Anterior cingulate cortex (tissue), 58 donors: ENCODE results near the gene ANKMY2.
"Not testable (repeated sequence)": the region's sequence is repeated elsewhere in the genome, so short reads cannot be mapped to it uniquely, and the experiment has no call there.

Source experiments
- DNase-seq, 58 donors: peaks; one replicate each; lab custom pipeline; 2025; lab: John Stamatoyannopoulos, UW

Gene ANKMY2

DNA sequence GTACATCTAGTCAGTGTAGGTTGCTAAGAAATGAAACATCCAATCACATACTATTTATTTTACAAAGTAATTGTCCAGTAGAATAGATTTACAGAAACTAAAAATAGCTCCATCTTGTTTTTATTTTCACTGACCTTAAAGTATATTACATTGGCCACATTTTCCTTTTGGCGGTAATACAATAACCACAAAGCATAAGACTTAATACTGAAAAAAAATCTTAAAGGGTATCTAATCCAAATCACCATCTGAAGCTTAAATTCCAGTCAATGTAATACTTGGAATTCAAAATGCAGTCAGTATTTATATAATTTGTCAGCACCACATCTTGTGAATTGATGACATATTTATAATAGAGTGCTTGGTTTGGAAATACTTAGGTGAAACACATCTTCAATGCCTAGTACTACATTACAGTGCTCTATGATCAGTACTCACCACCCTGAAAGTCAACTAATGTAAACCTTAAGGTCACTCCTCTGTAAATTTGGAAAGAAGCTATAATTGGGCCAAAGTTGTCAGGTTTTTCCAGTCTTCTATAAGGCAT lies 8.9 kb downstream of the ANKMY2 start:
- DNase-seq = no peak

DNA sequence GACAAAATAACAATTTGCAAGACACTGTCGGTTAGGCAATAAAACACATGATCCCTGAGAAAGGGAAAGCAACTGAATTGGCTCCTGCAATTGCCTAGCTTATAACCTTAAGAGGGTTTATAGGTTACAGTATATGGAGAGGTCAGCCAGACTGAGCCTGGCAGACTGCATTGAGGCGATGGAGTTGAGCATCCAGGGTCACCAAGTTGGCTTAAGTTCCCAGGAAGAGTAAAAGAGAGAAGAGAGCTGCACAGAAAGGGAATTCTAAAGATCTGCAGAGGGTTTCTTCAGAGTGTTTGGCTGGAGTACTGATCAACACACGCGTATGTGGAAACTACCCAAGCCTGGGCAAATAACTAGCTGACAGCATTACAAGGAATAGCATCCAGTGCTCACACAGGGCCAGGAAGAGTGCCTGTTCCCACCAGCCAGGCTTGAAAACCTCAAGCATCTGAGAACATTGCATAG lies 11.2 kb downstream of the ANKMY2 start:
- peak in 6 of 58 donors; percentile 6 to 48 (median 14) for DNase-seq

DNA sequence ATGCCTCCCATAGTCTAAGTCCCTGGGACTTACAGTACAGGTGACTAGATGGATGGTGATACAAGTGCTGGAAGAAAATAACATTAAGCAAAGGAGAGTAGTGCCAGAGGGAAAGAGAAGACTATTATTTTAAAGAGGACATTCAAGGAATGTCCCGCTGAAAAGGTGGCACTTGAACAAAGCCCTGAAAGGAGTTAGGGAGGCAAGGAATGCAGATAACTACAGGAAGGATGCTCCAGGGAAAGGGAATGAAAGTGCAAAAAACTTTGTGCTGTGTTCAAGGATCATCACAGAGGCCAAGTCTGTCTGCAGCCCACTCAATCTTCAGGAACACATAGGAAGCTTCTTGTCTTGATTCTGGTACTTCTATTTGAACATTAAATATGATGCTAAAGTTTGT lies 14.9 kb downstream of the ANKMY2 start:
- no peak for DNase-seq

DNA sequence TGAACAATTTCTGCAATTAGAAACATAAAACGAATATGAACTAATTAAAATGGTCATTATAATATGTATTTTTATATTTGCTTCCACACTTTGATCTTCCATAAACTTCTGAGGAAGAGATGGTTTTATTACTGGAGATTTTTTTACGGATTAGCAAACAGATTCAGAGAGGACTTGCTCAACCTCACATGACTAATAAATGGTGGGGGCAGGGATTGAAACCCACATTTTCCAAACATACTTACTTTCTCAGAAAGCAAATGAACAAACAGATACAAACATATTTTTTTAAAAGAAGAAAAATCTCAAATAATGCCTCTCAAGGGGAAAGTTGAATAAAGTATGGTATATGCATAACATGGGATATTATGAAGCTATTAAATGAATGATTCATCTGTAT lies 18.3 kb downstream of the ANKMY2 start:
- DNase-seq = no peak

DNA sequence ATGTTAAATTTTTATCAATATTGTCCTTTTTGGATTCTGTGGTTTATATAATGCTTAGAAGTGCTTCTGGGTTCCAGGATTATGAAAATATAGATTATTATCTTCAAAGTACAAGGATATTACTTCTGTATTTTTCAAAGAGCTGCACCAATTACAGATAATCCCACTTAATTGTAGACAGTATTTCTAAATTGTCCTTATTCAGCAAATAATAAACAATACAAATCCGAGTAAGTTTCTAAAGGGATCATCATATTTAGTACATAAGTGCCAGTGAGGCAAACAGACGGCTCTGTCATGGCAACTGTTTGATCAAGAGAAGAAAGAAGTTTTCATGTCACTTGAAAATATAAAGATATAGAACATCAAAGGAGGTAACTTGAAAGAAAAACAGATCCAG lies 19.2 kb downstream of the ANKMY2 start:
- no peak for DNase-seq

DNA sequence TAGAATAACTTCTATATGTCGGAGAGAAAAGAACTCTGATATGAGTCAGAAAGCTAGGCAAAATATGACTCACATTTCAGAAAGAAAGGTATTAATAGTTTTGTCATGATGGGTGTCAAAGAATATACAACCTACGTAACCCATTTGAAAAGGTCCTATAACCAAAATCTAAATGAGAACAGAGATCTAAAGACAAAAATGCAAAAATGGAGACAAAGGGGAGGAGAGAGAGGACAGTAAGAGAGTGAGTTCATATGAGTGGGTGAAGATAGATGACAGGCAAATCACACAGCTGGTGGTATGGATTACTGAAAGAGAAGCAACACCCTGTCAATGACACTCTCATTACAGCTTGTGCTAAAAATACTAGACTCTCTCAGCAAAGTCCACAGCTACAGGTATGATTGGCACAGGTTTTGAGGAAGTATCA lies 25.6 kb downstream of the ANKMY2 start:
- no peak for DNase-seq

DNA sequence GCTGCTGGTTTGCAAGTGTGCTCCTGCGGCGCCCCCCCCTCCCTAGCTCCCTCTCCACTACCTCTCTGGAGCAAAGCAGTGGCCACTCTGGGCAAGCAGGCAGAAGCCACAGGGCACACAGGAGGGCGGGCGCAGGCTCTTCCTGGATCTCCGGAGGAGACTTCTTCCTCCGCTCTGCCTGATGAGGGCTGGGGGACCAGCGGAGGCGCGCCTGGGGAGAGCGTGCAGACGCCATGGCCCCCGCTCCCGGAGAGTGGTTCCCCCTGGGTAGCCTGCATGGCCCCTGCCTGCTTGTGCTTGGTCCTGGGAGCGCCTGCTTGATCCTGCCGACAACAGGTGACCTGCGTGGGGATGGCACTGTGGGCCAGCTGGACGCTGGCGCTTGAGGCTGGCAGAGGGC lies 29.0 kb downstream of the ANKMY2 start:
- DNase-seq = peak in 1 of 58 donors; percentile 11

DNA sequence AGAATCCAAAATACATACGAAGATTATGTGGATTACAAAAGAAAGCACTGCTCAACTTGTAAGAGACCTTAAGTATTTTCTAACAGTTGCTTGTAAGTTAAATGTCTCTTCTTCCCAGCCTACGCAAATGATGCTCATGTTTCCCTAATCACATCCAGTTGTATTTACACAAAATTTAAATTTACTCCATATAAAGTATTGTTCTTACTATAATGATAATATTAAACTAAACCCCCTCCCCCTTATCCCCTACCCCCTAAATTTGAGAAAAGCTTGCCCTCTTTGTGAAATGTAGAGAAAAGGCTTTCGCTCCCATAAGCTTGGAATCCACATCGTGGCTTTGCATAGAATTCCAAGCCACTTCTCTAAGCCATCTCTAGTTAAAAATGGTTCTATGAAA lies 29.4 kb downstream of the ANKMY2 start:
- no peak for DNase-seq

DNA sequence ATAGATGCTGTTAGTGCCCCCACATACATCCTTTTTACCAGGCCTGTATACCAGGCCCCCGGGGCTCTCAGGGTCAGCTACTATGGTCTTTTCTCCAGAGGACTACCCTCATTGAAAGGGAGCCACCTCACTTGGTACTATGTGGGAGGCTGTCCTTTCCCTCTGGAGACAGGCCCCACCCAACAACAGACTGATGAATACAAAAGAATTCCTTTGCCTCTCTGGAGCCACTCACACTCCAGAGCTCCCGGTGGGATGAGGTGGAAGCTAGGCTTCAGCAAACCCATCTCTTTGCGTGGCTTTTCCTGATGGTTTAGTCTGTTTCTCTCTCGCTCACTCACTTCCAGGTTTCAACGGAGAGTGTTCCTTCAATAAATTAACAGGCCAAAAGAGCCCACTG lies 30.3 kb downstream of the ANKMY2 start:
- DNase-seq = no peak

DNA sequence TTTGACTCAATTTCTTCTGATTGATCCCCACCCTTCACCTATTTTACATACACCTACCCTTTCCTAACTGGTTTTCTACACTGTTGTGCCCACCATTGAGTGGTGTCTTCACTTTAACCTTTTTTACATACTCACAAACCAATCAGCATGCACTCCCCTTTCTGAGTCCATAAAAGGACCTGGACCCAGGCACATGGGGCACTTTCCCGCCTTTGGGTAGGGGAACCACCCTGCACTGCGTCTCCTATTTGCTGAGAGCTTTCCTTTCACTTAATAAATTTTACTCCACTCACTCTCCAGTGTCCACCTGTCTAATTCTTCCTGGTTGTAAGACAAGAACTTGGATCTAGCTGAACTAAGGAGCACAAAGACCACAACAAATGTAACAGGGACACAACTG lies 33.8 kb downstream of the ANKMY2 start:
- DNase-seq = no peak

DNA sequence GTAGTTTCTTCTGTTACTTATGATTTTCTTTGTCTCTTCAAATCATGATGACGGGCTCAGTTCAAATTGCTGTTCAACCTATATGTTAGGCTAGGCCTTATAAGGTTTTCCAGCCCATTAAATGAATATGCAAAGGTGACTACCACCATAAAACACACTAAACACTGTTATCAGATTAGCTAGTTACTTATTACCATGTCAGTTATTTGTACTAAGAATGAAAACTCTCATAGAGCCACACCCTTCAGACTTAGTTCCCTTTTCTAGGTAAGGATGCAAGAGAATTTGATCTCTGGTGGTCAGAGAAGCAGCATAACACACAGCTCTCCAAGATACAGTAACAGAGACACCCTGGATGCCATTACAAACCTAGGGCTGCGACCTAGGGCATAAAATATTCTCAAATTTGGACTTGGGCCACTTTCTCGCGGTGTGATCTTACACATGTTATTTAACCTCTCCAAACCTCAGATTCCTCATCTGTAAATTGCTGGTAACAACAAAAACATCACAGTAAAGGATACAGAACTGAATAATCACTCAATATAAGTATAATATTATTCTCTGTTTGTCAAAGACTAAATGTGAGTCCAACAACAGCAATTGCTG lies 35.6 kb downstream of the ANKMY2 start:
- DNase-seq = no peak

DNA sequence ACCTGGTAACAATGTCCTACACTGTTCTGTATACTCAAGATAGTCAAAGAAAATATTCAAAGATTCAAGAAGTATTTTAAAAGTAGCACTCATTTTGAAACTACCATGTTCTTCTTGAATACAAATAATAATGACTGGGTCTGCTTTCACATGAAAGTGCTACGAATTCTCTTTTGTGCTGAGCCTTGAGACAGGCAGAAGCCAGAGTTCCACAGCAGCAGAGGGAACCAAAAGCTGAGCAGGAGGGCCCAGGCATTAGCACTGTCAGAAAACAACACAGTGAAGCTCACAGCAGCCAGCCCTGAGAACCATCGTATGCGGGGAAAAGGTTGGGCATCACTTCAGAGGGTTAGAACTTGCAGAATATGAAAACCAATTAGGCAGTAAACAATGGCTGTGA lies 38.9 kb downstream of the ANKMY2 start:
- DNase-seq = no peak

DNA sequence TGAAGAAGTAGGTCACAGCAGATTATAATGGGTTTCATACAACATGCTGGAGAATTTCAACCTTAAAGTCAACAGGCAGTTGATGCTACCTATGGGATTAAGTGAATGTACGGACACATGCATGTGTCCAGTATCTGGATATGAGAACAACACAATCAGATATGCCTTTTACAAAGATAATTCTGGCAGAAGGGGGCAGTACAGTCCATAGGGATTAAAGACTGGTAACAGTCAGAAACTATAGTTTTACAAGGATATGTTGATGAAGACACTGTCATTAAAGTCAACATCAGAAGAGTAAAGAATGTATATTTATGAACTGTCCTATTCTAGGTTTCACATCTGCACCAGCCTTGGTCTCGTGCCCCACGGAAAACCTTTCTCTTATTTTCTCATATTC lies 41.5 kb downstream of the ANKMY2 start:
- no peak for DNase-seq

DNA sequence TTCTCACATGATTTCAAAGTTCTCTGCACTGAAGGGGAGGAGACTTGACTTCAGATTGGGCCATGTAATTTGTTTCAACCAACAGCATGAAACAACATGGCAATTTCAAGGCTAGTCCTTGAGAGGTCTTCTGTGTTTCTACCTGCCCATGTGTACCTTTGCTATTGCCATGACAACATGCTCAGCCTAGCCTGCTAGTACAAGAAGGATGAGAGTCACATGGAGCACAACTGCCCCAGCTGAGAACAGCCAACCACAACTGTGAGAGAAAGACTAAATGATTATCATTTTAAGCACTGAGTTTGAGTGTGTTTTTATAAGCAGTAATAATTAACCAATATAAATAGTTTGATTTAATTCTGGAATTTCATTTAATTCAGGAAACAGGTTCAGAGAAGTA lies 41.9 kb downstream of the ANKMY2 start:
- DNase-seq = no peak

DNA sequence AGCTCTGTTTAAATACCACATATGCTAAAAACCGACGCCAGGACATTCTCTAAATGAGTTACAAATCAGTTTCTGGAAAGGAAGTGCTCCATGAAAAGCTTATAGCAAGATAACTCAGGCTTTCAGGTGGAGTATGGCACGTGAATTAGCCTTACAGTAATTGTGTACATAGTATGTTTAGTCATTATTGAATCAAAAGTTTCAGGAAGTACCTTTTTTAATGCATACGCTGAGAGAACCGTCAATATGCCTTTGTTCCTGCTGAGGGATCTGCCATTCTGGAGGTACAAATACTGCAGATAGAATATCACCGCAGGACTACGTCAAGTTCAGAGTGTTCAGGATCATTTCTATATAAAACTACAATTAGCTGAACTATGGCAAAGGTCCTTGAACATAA lies 45.7 kb downstream of the ANKMY2 start:
- no peak for DNase-seq

DNA sequence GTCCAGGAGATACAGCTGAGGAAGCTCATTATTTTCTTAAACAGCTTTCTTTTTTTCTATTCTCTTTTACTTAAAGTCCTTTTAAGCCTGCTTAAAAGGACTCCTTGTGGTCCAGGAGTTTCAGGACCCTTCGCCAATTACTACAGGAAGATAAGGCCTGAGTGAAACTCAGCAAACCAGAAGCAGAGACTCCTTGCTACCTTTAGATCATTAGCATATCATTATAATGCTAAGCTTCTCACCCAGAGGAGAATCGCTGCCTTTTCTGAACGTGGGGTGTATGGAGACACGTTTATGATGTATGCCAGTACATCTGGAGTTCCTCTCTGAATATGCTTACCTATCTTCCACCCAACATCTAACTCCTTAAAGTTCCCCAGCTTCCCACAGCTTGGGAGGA lies 47.5 kb downstream of the ANKMY2 start:
- DNase-seq = no peak

DNA sequence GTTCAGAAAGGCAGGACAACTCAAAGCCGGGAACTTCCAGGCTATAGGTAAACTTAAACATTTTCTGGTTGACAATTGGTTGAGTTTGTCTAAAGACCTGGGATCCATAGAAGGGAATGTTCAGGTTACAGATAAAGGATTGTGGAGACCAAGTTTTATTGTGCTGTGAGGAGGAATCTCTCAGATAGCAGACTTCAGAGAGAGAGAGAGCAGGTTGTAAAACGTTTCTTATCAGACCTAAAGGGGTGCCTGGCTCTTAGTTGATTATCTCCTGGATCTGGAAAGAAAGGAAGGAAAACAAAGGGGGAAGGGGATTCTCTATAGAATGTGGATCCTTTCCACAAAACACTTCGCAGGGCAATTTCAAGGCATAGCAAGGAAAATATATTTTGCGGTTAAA lies 50.0 kb downstream of the ANKMY2 start:
- not testable (repeated sequence) for DNase-seq

DNA sequence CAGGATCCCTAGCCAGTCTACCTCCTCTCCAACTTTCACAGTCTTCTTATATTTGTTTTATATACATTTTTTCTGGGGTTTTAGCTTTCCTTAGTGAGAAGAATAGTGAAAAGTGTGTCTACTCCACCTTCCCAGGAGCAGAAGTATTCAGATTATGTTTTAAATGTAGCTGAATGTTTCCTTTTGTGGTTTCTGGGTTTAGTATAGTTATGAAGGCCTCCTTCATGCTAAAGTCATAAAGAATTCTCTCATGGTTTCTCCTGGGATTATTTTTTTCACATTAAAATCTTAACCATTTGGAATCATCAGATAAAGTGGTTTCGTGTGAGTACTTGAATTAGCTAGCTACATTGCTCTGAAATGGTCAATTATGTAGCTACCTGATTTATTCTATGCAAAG lies 50.9 kb downstream of the ANKMY2 start:
- no peak for DNase-seq

DNA sequence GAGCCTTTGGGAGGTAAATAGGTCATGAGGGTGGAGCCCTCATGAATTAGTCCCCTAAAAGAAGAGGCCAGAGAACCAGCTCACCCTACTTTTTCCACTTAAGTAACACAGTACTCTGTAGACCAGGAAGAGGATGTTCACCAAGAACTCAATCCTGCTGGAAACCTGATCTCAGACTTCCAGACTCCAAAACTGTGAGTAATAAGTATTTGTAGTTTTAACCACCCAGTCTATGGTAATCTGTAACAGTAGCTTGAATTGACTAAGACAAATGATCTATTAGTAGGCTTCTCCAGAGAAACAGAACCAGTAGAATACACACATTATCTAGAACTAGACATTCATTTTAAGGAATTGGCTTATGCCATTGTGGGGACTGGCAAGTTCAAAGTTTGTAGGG lies 51.5 kb downstream of the ANKMY2 start:
- DNase-seq = no peak

DNA sequence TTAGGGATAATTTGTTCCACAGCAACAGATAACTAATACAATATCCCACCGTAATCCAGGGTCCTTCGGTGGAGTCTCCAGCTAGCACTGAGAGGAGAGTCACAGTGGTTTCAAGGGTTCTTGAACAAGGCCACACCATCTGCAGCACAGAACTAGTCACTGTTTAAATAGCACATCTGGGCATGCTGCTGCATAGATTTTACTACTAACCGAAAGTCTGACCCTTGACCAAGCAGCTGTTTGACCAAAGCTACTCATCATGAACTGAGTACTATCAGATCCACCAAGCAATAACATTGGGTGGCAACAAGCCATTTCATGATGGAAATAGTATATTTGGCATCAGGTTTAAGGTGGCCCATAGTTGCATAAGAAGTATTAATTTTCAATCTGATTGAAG lies 53.2 kb downstream of the ANKMY2 start:
- DNase-seq = no peak

DNA sequence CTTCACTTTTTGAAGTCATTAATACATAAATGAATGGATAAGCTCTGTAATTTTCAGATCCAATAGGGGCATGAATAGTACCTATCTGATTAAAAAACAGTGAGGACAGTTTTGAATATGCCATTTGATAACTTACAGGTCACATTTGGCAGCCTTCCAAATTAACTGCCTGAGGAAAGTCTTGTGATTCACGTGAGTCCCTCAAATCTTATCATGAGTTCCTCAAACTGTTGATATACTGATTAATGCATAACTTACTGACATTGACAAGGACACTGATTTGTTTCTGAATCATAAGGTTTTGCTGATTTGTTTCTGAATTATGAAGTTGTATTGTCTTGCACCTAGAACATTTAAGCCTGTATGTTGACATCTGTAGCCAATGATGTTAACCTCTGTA lies 55.1 kb downstream of the ANKMY2 start:
- DNase-seq = no peak

DNA sequence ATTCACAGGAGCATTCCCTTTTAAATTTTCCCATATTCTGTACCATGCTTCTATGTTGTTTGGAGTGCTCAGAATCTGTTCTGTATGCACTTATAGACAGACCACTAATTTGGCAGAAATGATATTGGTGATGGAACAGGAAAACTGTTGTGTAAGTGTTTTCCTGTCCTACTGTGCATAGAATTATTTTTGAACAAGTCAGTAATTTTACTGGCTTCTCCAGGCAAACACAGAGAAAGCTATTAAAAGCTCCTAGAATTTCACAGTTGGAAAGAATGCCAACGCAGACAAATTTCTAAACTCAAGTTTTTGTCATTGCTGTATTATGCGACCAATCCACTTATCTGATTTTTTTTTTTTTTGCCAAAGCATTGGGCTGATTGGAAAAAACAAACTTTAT lies 55.7 kb downstream of the ANKMY2 start:
- peak in 1 of 58 donors; percentile 11 for DNase-seq

DNA sequence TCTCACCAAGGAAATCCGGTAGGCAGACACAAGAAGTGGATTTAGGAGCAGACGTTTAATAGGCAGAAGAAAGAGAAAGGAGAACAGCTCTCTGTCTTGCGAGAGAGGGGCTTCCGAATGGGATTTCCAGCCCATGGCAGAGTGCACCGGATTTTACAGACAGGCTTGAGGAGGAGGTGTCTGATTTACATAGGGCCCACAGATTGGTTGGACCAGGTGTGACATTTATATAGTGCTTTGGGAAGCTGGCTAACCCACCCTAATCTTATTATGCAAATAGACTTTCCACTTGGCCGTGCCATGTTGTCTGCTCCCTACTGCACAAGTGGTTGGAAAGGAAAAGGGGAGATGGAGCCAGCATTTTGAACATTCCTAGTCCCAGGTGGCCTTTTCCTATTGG lies 57.8 kb downstream of the ANKMY2 start:
- no peak for DNase-seq
